ENCODE results near the gene PTRH1. TPM values are rescaled to one million over a fixed set of nuclear protein-coding genes. Genes with fewer than 3 reads are reported as not detected.

Gene PTRH1
- total and polyA plus RNA-seq, 2 of the 13 experiments (the other 11 are each of a cell fraction or from before 2014, with no cell fraction given), result 4.0 to 10.4 TPM

- TF ChIP-seq SUZ12 (IDR thresholded peaks at IDR 0.05; ENCODE audit: low read depth, low read length) (no peak), BATF2 (CRISPR knock-in tag; IDR thresholded peaks at IDR 0.05) (no peak), ZNF83 (CRISPR knock-in tag; IDR thresholded peaks at IDR 0.05; ENCODE audit: borderline replicate concordance) (no peak), MLLT10 (CRISPR knock-in tag; IDR thresholded peaks at IDR 0.05) (no peak), ZNF660 (CRISPR knock-in tag; IDR thresholded peaks at IDR 0.05; ENCODE audit: borderline replicate concordance, low read depth) (no peak), ZSCAN29 (CRISPR knock-in tag; conservative IDR thresholded peaks at IDR 0.05) (no peak), ZNF672 (CRISPR knock-in tag; IDR thresholded peaks at IDR 0.05) (no peak), NFIB (CRISPR knock-in tag; IDR thresholded peaks at IDR 0.05; ENCODE audit: borderline replicate concordance) (no peak), CHCHD3 (CRISPR knock-in tag; IDR thresholded peaks at IDR 0.05) (no peak), KDM2A (CRISPR knock-in tag; IDR thresholded peaks at IDR 0.05; ENCODE audit: borderline replicate concordance, low read depth) (no peak), ELF1 (CRISPR knock-in tag; IDR thresholded peaks at IDR 0.05) (0 out of 2 replicates have a peak, but pooled peaks have one; percentile 36), ZNF574 (CRISPR knock-in tag; IDR thresholded peaks at IDR 0.05) (no peak), TGIF2 (CRISPR knock-in tag; IDR thresholded peaks at IDR 0.05) (no peak; the same call in 1 of the 2 replicates), PLRG1 (conservative IDR thresholded peaks at IDR 0.05) (no peak), ZNF768 (CRISPR knock-in tag; IDR thresholded peaks at IDR 0.05) (no peak), DPF2 (CRISPR knock-in tag; IDR thresholded peaks at IDR 0.05; ENCODE audit: borderline replicate concordance, low read depth) (no peak), TOPORS (CRISPR knock-in tag; IDR thresholded peaks at IDR 0.05) (no peak), ZMAT3 (CRISPR knock-in tag; conservative IDR thresholded peaks at IDR 0.05) (no peak), HOXD1 (CRISPR knock-in tag; IDR thresholded peaks at IDR 0.05) (no peak), ZNF350 (CRISPR knock-in tag; IDR thresholded peaks at IDR 0.05; ENCODE audit: borderline replicate concordance, low read depth) (no peak), PCBP2 (optimal IDR thresholded peaks at IDR 0.05; ENCODE audit: low read depth, low read length, poor library complexity, severe bottlenecking) (no peak), WIZ (CRISPR knock-in tag; IDR thresholded peaks at IDR 0.05) (no peak), ZZZ3 (CRISPR knock-in tag; IDR thresholded peaks at IDR 0.05; ENCODE audit: borderline replicate concordance) (0 out of 2 replicates have a peak, but pooled peaks have one; percentile 15)
- TF ChIP-seq, protein P1, sequence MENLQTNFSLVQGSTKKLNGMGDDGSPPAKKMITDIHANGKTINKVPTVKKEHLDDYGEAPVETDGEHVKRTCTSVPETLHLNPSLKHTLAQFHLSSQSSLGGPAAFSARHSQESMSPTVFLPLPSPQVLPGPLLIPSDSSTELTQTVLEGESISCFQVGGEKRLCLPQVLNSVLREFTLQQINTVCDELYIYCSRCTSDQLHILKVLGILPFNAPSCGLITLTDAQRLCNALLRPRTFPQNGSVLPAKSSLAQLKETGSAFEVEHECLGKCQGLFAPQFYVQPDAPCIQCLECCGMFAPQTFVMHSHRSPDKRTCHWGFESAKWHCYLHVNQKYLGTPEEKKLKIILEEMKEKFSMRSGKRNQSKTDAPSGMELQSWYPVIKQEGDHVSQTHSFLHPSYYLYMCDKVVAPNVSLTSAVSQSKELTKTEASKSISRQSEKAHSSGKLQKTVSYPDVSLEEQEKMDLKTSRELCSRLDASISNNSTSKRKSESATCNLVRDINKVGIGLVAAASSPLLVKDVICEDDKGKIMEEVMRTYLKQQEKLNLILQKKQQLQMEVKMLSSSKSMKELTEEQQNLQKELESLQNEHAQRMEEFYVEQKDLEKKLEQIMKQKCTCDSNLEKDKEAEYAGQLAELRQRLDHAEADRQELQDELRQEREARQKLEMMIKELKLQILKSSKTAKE (CRISPR knock-in tag; IDR thresholded peaks at IDR 0.05; ENCODE audit: borderline replicate concordance), result no peak
- TF ChIP-seq, protein P2, sequence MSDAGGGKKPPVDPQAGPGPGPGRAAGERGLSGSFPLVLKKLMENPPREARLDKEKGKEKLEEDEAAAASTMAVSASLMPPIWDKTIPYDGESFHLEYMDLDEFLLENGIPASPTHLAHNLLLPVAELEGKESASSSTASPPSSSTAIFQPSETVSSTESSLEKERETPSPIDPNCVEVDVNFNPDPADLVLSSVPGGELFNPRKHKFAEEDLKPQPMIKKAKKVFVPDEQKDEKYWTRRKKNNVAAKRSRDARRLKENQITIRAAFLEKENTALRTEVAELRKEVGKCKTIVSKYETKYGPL (CRISPR knock-in tag; IDR thresholded peaks at IDR 0.05), result no peak
These were observed 50.6 kb downstream of the PTRH1 start (continued) for GRCh38 chr9:127664678-127665507.
